Vagina (tissue), 2 donors: Measurements from ENCODE around the gene RBMXL2. TPM values are rescaled to one million over a fixed set of nuclear protein-coding genes. Genes with fewer than 3 reads are reported as not detected.

Experiments used
- DNase-seq, 2 donors: peaks; one replicate each; pipeline ENCODE4 v3.0.0-alpha.2; 2017; ENCODE audit errors: extremely low spot score in 2 of 2
- H3K27ac ChIP-seq: fragments of 200-600 bp; sonication (generic); one replicate; pipeline ENCODE4 v1.5.1; 2019
- H3K27me3 ChIP-seq: fragments of 200-600 bp; sonication (generic); one replicate; pipeline ENCODE4 v1.5.1; 2019
- H3K36me3 ChIP-seq, 2 donors: fragments of 200-600 bp; sonication (generic); one replicate each; pipeline ENCODE4 v1.5.1; 2017 to 2019
- H3K4me1 ChIP-seq: fragments of 200-600 bp; sonication (generic); one replicate; pipeline ENCODE4 v1.5.1; 2019
- H3K4me3 ChIP-seq, 2 donors: fragments of 200-600 bp; sonication (generic); 1 replicate in 1 of 2; 2 replicates in 1 of 2; pipeline ENCODE4 v1.5.1; 2016 to 2019
- H3K9me3 ChIP-seq: fragments of 200-600 bp; sonication (generic); one replicate; pipeline ENCODE4 v1.5.1; 2019
- POLR2A ChIP-seq, 2 donors: fragments of 450-650 bp; IDR thresholded peaks; one replicate each; pipeline ENCODE4 v1.6.1; 2017; ENCODE audit warnings: antibody characterized with exemption in 2 of 2, mild to moderate bottlenecking in 2 of 2, moderate library complexity in 2 of 2
- POLR2AphosphoS5 ChIP-seq, 2 donors: sonication (generic); formaldehyde crosslinking; IDR thresholded peaks; one replicate each; pipeline ENCODE4 v1.9.0; 2017; ENCODE audit warnings: antibody characterized with exemption in 2 of 2, mild to moderate bottlenecking in 2 of 2, low read depth in 1 of 2; ENCODE audit not compliant: insufficient read depth in 1 of 2
- intact Hi-C: fragments of 100-400 bp; cut with DNase I; formaldehyde crosslinking; loops from one replicate; pipeline ENCODE4 v1.15.1; 2023
- total RNA-seq: library from RNA; depleted of rRNA; stranded (reverse); fragments of >200 nt; gene quantifications from one replicate; pipeline ENCODE4 v1.2.3, GENCODE V29; 2016
- TF ChIP-seq, protein P1 (sequence below), 3 experiments: fragments of 450-650 bp in 2 of 3; fragments of 200-600 bp in 1 of 3; sonication (generic) in 1 of 3; IDR thresholded peaks; one replicate each; pipeline ENCODE4 v1.5.1; 2017 to 2019; ENCODE audit warnings: antibody characterized with exemption in 3 of 3, mild to moderate bottlenecking in 2 of 3, moderate library complexity in 2 of 3

Gene RBMXL2
- total RNA-seq, 1 donor from 2014 or later = not detected

DNA sequence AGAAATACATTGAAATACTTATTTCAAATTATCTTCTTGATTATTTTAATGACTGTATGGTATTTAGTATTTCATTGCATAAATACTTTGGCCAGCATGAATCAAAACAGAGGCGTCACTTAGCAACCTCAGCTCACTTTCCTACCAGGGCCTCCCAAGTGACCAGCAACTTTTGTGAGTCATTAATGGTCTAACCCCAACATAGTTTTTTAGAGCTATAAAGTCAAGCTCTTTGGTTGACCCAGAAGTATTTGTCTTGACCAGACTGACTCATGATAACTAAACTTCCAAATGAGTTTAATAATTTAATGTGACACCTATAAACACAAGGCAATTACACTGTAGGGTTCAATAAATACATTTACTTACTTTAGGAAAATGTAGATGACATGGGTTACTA lies 27.9 kb upstream of the RBMXL2 start:
- no peaks in the 10 kb centered on the region for H3K27me3 ChIP-seq
- TF ChIP-seq POLR2A (IDR thresholded peaks at IDR 0.05) (no peak), POLR2AphosphoS5 (IDR thresholded peaks at IDR 0.05; ENCODE audit: insufficient read depth in 1 of 2, low read depth in 1 of 2) (no peak)
- TF ChIP-seq, protein P1, sequence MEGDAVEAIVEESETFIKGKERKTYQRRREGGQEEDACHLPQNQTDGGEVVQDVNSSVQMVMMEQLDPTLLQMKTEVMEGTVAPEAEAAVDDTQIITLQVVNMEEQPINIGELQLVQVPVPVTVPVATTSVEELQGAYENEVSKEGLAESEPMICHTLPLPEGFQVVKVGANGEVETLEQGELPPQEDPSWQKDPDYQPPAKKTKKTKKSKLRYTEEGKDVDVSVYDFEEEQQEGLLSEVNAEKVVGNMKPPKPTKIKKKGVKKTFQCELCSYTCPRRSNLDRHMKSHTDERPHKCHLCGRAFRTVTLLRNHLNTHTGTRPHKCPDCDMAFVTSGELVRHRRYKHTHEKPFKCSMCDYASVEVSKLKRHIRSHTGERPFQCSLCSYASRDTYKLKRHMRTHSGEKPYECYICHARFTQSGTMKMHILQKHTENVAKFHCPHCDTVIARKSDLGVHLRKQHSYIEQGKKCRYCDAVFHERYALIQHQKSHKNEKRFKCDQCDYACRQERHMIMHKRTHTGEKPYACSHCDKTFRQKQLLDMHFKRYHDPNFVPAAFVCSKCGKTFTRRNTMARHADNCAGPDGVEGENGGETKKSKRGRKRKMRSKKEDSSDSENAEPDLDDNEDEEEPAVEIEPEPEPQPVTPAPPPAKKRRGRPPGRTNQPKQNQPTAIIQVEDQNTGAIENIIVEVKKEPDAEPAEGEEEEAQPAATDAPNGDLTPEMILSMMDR (IDR thresholded peaks at IDR 0.05) = no peak
- no peak overlapping the region for H3K27ac ChIP-seq
- no peak for DNase-seq
- no peak overlapping the region for H3K4me3 ChIP-seq
- H3K36me3 ChIP-seq = no peaks in the 10 kb centered on the region
- H3K4me1 ChIP-seq = no peaks in the 10 kb centered on the region
- intact Hi-C loops = no loop called here
- no peaks in the 10 kb centered on the region for H3K9me3 ChIP-seq

DNA sequence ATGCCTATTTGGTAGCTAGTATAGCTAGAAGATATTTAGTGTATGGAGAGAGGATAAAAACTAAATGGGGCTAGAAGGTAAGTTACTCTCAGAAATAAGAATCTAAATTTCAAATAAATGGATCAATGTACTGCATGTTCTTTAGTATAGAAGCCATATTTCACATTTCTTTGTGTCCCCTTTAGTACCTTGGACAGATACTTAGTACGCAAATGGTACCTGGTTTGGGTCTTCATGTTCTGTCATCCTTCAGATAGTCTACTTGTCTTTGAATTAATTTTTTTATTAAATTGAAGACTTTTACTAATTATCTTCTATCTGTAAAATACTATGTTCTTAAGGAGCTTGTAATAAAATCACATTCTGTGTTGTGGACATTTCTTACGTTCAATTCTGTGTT lies 26.3 kb upstream of the RBMXL2 start:
- Histone ChIP-seq H3K9me3 (no peaks in the 10 kb centered on the region), H3K4me1 (no peaks in the 10 kb centered on the region), H3K27me3 (no peaks in the 10 kb centered on the region), H3K4me3 (no peak overlapping the region), H3K36me3 (no peaks in the 10 kb centered on the region), H3K27ac (no peak overlapping the region)
- intact Hi-C loops = no loop called here
- TF ChIP-seq, protein P1 (IDR thresholded peaks at IDR 0.05) = no peak
- TF ChIP-seq POLR2AphosphoS5 (IDR thresholded peaks at IDR 0.05; ENCODE audit: insufficient read depth in 1 of 2, low read depth in 1 of 2) = no peak
- TF ChIP-seq POLR2A (IDR thresholded peaks at IDR 0.05) = no peak
- no peak for DNase-seq

DNA sequence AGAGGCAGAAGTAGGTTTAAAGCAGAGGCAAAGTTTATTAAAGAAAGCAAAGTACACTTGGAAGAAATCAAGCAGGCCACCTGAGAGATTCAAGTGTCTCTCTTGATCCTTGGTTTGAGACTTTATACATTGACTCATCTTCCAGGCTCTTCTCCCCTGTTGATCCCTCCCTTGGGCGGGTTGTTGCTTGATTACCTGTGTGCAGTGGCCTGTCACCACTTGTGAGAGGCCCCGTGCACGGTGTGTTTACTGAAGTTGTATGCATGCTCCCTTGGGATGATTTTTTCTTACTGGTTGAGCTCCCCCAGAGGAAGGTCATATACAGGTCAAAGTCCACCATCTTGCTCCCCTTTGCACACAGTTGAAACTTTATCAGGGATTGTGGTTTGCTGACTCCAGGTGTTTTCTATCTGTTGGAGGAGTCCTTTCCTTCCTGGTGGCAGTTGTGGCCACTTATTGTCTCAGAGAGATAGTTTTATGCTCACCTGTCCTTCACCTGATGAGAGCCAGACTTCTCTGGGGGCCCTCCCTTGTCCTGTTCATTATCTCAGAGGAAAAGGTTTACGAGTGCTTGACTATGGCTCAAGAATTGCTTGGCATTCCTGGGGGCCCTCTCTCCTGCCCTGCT lies 16.3 kb upstream of the RBMXL2 start:
- TF ChIP-seq POLR2AphosphoS5 (IDR thresholded peaks at IDR 0.05; ENCODE audit: insufficient read depth in 1 of 2, low read depth in 1 of 2) (no peak), POLR2A (IDR thresholded peaks at IDR 0.05) (no peak)
- TF ChIP-seq, protein P1 (IDR thresholded peaks at IDR 0.05) = no peak
- Histone ChIP-seq H3K27ac (no peak overlapping the region), H3K9me3 (no peaks in the 10 kb centered on the region), H3K4me3 (no peak overlapping the region), H3K4me1 (no peaks in the 10 kb centered on the region), H3K27me3 (no peaks in the 10 kb centered on the region), H3K36me3 (no peaks in the 10 kb centered on the region)
- no peak for DNase-seq
- intact Hi-C loops = no loop called here

DNA sequence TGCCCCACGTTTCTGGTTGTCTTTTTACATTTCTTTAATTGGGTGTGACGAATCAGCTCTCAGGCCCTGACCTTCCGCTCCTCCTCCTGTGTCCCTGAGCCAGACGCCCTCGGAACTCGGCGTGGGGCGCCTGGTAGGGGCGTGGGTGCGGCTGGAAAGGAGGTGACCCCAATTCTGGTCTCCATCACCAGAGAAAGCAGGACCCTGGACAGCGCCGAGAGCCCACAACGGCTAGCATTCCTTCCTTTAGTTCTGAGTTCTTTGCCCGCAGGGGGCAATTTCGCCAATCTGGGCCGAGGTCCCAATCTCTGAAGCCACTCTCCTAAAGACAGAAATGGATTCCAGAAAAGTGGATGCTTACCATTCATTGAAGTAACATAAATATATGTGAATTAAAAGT lies 11.7 kb upstream of the RBMXL2 start:
- DNase-seq = no peak
- no peaks in the 10 kb centered on the region for H3K9me3 ChIP-seq
- no peak overlapping the region for H3K4me3 ChIP-seq
- no peaks in the 10 kb centered on the region for H3K4me1 ChIP-seq
- TF ChIP-seq POLR2A (IDR thresholded peaks at IDR 0.05) (no peak), POLR2AphosphoS5 (IDR thresholded peaks at IDR 0.05; ENCODE audit: insufficient read depth in 1 of 2, low read depth in 1 of 2) (no peak)
- TF ChIP-seq, protein P1 (IDR thresholded peaks at IDR 0.05) = no peak
- H3K27ac ChIP-seq = no peak overlapping the region
- intact Hi-C loops = no loop called here
- H3K36me3 ChIP-seq = no peaks in the 10 kb centered on the region
- H3K27me3 ChIP-seq = no peaks in the 10 kb centered on the region

DNA sequence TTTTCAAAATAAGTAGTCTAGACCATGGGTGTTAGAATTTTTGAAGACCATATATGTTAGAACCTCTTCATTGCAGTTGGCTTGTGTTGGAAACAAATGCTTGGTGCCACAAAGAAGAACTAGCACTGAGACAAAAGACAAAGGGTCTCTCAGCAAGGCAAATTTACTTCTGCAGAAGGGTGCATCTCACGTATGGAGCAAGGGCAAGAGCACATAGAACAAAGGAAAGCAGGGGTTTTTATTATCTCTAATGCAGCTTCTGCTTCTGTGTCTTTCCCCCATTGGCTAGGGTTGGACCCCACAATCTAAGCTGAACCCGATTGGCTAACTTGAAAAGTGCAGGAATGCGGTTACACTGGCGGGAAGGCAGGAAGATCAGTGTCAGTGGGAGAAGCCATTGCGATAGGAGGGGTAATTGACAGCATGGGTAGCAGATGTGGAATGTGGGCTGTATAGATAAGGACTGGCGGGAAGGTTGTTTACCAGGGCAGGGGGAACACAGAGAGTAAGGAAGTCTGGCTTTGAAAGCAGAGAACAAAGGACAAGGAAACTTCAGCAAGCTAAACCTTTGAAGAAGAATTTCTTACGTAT lies 9.2 kb upstream of the RBMXL2 start:
- no peaks in the 10 kb centered on the region for H3K4me1 ChIP-seq
- TF ChIP-seq POLR2AphosphoS5 (IDR thresholded peaks at IDR 0.05; ENCODE audit: insufficient read depth in 1 of 2, low read depth in 1 of 2) (no peak), POLR2A (IDR thresholded peaks at IDR 0.05) (no peak)
- TF ChIP-seq, protein P1 (IDR thresholded peaks at IDR 0.05) = no peak
- no peak overlapping the region for H3K4me3 ChIP-seq
- intact Hi-C loops = no loop called here
- no peaks in the 10 kb centered on the region for H3K9me3 ChIP-seq
- DNase-seq = no peak
- H3K27ac ChIP-seq = no peak overlapping the region
- H3K36me3 ChIP-seq = no peaks in the 10 kb centered on the region
- H3K27me3 ChIP-seq = no peaks in the 10 kb centered on the region
